Mesothelial cell of epicardium (in vitro differentiated cells): ENCODE measurements around the gene SMIM10L1. TPM values are rescaled to one million over a fixed set of nuclear protein-coding genes. Genes with fewer than 3 reads are reported as not detected.

Experiments used
- DNase-seq, 2 experiments: peaks; one replicate each; pipeline ENCODE4 v3.0.0; 2021; ENCODE audit warnings: low spot score in 2 of 2; ENCODE audit not compliant: unreplicated experiment in 2 of 2
- H3K27ac Mint-ChIP-seq: 2 replicates; pipeline ENCODE4 v1.8.0; 2021; ENCODE audit warnings: mixed read lengths
- H3K27me3 Mint-ChIP-seq: 2 replicates; pipeline ENCODE4 v1.8.0; 2021; ENCODE audit warnings: low read depth, mixed read lengths
- H3K36me3 Mint-ChIP-seq: 2 replicates; pipeline ENCODE4 v1.8.0; 2021; ENCODE audit warnings: mixed read lengths
- H3K4me1 Mint-ChIP-seq: 2 replicates; pipeline ENCODE4 v1.8.0; 2021; ENCODE audit warnings: mixed read lengths
- H3K4me3 Mint-ChIP-seq: 2 replicates; pipeline ENCODE4 v1.8.0; 2021; ENCODE audit warnings: mild to moderate bottlenecking, moderate library complexity, mixed read lengths
- H3K9me3 Mint-ChIP-seq: 2 replicates; pipeline ENCODE4 v1.8.0; 2021; ENCODE audit warnings: mixed read lengths
- total RNA-seq: library from RNA; stranded (reverse); gene quantifications from 3 replicates; pipeline ENCODE4 v1.2.1, GENCODE V29; 2021
- TF ChIP-seq, protein P1 (sequence below): fragments of 200-600 bp; sonication (generic); IDR thresholded peaks from one replicate; pipeline ENCODE4 v1.5.0; 2021; ENCODE audit warnings: antibody characterized with exemption; ENCODE audit not compliant: unreplicated experiment

Gene SMIM10L1
- total RNA-seq, 1 donor from 2014 or later: 12.6 TPM

DNA sequence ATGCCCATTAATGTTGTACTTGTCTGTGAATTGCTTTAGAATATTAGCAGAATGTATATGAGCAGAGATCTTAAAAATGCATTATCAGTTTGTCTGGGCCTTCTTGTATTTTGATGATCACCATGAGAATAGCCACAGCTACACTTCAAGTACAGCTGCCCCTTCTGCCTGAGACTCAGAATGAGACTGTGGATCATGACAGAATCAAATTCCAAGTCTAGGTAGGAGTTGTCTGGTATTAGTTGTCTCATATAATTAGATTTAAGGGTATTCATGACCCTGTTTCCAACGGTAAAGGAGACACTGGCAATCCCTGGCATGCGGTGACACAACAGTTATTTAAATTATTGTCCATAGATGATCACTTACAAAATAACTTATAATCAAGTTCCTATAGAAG is 18.3 kb upstream of the SMIM10L1 start:
- peaks cover 32% of the 10 kb centered on the region for H3K9me3 Mint-ChIP-seq
- H3K27me3 Mint-ChIP-seq: no peaks in the 10 kb centered on the region
- DNase-seq: no peak
- H3K4me1 Mint-ChIP-seq: no peaks in the 10 kb centered on the region
- no peak overlapping the region for H3K27ac Mint-ChIP-seq
- H3K36me3 Mint-ChIP-seq: peaks cover 31% of the 10 kb centered on the region
- TF ChIP-seq, protein P1, sequence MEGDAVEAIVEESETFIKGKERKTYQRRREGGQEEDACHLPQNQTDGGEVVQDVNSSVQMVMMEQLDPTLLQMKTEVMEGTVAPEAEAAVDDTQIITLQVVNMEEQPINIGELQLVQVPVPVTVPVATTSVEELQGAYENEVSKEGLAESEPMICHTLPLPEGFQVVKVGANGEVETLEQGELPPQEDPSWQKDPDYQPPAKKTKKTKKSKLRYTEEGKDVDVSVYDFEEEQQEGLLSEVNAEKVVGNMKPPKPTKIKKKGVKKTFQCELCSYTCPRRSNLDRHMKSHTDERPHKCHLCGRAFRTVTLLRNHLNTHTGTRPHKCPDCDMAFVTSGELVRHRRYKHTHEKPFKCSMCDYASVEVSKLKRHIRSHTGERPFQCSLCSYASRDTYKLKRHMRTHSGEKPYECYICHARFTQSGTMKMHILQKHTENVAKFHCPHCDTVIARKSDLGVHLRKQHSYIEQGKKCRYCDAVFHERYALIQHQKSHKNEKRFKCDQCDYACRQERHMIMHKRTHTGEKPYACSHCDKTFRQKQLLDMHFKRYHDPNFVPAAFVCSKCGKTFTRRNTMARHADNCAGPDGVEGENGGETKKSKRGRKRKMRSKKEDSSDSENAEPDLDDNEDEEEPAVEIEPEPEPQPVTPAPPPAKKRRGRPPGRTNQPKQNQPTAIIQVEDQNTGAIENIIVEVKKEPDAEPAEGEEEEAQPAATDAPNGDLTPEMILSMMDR: no peak
- H3K4me3 Mint-ChIP-seq: no peak overlapping the region

DNA sequence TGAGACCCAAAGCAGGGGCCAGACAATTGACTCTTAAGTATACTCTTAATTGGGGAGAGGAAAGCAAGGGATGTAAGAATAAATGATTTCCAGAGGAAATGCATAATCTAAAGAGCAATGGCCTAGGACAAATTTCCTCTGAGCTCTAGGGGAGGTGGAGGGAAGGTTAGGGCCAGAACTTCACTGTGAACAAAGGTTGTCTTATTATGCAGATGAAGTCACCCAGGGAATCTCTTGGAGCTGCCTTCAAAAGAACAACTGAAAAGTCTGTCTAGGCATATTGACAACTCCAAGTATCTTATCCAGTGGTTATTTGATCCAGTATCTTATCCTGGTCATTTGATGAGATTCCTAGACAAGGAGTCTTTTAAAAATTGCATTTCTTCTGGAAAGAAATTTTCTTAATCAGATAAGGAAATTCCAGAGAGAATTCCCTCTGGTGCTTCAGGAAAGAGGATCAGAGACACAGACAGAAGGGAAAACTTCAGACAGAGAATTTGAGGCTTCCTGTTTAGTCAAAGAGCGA is 16.5 kb upstream of the SMIM10L1 start:
- TF ChIP-seq, protein P1: no peak
- no peak overlapping the region for H3K4me3 Mint-ChIP-seq
- DNase-seq: no peak
- no peaks in the 10 kb centered on the region for H3K27me3 Mint-ChIP-seq
- H3K36me3 Mint-ChIP-seq: peaks cover 34% of the 10 kb centered on the region
- peaks cover 32% of the 10 kb centered on the region for H3K9me3 Mint-ChIP-seq
- H3K27ac Mint-ChIP-seq: no peak overlapping the region
- H3K4me1 Mint-ChIP-seq: peaks cover 4% of the 10 kb centered on the region

DNA sequence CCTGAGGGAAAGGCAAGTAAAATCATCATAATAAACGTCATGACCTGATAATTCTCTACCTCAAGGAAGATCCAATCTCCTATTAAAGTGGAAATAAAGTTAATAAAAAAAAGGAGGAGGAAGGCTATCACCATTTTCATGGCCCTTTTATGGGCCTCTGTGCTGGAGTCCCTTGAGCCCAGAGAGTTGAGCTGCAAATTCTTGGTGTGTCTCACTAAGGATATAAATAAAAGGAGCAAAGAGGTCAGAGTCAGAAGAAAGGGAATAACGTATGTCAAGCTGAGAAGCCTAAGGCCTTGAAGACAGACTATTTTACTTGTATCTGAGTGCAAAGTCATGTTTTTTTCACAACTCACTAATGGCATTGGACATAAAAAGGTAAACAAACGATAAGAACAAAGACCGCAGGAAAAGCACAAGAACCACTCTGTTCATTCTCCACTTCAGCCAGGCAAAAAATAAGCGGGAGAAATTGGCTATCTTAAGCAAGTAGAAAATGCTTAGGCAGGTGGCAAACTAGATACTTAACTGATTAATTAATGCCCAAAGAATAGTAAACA is 12.0 kb upstream of the SMIM10L1 start:
- TF ChIP-seq, protein P1: no peak
- Mint-ChIP-seq H3K4me1 (peaks cover 4% of the 10 kb centered on the region), H3K27ac (peak overlapping the region; percentile 36), H3K4me3 (no peak overlapping the region), H3K27me3 (no peaks in the 10 kb centered on the region), H3K36me3 (peaks cover 39% of the 10 kb centered on the region), H3K9me3 (peaks cover 22% of the 10 kb centered on the region)
- no peak for DNase-seq

DNA sequence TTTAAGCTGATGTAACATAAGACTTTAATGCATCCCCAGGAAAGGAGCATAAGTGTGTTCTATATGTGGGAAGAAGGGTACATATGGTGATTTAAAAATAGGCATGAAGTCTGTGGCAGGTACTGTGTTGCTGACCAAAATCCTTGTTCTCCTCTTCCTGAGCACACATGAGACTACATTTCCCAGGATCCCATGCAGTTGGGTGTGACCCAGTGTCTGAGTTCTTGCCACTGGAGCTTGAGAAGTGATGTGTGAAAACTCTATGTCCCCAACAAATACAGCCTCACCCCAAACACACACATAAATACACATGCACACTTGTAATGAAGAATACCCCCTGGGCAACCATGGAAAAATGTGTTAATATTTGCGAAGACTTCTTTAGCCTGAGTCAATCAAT is 8.5 kb upstream of the SMIM10L1 start:
- Mint-ChIP-seq H3K27ac (no peak overlapping the region), H3K27me3 (no peaks in the 10 kb centered on the region), H3K9me3 (no peaks in the 10 kb centered on the region), H3K4me1 (peaks cover 4% of the 10 kb centered on the region), H3K36me3 (peaks cover 24% of the 10 kb centered on the region), H3K4me3 (no peak overlapping the region)
- TF ChIP-seq, protein P1: no peak
- no peak for DNase-seq

DNA sequence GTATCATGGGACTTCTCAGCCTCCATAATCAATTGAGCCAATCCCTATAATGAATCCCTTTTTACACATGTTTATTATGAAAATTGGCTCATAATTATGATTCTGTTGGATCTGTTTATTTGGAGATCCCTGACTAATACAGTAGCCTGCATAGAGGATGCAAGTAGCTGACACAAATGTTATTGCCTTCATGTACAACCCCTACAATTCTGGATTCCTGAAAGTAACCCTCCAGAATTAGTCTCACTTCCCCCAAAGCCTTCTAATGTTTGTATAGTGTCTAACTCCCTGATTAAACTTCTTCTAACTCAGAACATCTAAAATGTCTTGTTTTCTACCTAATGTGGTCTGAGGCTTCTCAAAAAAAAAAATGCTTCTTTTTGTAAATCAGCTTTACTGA is 6.6 kb upstream of the SMIM10L1 start:
- no peak overlapping the region for H3K4me3 Mint-ChIP-seq
- H3K27me3 Mint-ChIP-seq: no peaks in the 10 kb centered on the region
- H3K27ac Mint-ChIP-seq: no peak overlapping the region
- TF ChIP-seq, protein P1: no peak
- peaks cover 19% of the 10 kb centered on the region for H3K36me3 Mint-ChIP-seq
- no peak for DNase-seq
- peaks cover 14% of the 10 kb centered on the region for H3K4me1 Mint-ChIP-seq
- H3K9me3 Mint-ChIP-seq: no peaks in the 10 kb centered on the region

DNA sequence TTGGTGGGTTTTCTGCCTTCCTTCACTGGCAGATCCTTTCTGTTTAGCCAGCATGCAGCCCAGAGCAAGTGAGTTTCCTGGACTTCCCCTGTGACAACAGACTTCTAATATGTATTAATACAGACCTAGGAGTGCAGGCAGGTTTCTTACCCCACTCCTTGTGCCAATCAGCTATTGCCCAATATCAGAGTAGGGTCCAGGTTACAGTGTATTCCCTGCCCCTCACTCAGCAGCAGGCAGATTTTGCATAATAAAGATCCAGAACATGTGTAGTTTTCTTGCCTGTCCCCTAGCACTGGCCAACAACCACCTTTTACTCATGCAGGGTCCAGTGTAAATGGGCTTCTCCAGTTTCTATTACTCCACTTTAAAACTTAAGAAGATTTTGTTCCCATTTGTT is 4.7 kb upstream of the SMIM10L1 start:
- no peaks in the 10 kb centered on the region for H3K9me3 Mint-ChIP-seq
- H3K4me3 Mint-ChIP-seq: no peak overlapping the region
- no peak overlapping the region for H3K27ac Mint-ChIP-seq
- TF ChIP-seq, protein P1: no peak
- peaks cover 24% of the 10 kb centered on the region for H3K4me1 Mint-ChIP-seq
- no peak for DNase-seq
- H3K36me3 Mint-ChIP-seq: peaks cover 10% of the 10 kb centered on the region
- no peaks in the 10 kb centered on the region for H3K27me3 Mint-ChIP-seq
